ENCODE results near the gene FAM135A.
"Not testable (repeated sequence)": the region's sequence is repeated elsewhere in the genome, so short reads cannot be mapped to it uniquely, and the experiment has no call there.

FAM135A gene

GRCh38 chr6:70549327-70549726, 136.0 kb downstream of the FAM135A start:
- no peak for DNase-seq

- DNase-seq = no peak
Measured at GRCh38 chr6:70551566-70551965, 138.3 kb downstream of the FAM135A start.

DNA sequence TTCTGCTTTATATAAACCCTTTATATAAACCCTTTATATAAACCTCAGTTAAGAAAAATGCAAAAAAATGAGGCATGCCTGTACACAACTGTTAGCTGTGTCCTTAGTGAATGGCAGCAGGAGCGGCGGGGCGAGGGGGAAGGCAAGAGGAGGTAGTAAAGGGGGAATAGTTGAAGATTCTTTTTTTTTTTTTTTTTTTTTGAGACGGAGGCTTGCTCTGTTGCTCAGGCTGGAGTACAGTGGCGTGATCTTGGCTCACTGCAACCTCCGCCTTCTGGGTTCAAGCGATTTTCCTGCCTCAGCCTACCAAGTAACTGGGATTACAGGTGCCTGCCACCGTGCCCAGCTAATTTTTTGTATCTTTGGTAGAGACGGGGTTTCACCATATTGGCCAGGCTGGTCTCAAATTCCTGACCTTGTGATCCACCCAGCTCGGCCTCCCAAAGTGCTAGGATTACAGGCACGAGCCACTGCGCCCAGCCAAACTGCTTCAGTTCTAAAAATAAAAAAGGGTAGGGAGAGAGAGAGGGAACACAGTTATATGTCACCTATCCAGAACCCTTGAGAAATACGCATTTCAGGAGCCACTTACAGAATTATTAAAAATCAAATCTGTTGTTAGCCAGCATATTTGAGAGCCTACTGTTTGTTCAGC, 139.1 kb downstream of the FAM135A start:
- DNase-seq = not testable (repeated sequence)

DNA sequence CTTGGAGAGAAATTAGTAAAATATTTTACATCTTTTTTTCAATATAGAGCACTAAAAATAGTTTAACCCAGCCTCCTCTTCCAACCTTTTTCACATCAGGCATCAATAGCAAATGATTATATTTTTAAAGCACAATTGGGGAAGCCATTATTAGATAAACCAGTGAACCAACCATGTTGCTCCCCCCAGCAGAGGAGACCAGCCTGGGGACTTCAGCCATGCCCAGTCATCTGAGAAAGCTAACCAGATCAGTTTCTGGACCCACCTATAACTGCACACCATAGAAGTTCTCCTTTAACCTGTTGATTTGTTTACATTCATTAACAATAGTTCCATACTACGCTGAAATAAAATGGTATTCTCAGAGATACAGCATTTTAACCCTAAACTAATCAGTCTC, 139.7 kb downstream of the FAM135A start:
- no peak for DNase-seq

GRCh38 chr6:70557998-70558397, 144.7 kb downstream of the FAM135A start:
- no peak for DNase-seq

DNA sequence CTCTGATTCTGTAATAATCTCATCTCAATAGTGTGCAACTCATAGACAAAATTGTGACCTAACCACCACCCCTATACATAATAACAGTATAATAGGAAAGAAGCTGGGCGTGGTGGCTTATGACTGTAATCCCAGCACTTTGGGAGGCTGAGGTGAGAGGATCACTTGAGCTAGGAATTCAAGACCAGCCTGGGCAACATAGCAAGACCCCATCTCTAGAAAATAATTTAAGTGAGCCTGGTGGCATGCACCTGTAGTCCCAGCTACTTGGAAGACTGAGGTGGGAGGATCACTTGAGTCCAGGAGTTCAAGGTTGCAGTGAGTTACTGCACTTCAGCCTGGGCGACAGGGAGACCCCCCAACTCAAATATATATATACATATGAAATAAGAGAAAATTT, 149.1 kb downstream of the FAM135A start:
- DNase-seq = not testable (repeated sequence)

DNA sequence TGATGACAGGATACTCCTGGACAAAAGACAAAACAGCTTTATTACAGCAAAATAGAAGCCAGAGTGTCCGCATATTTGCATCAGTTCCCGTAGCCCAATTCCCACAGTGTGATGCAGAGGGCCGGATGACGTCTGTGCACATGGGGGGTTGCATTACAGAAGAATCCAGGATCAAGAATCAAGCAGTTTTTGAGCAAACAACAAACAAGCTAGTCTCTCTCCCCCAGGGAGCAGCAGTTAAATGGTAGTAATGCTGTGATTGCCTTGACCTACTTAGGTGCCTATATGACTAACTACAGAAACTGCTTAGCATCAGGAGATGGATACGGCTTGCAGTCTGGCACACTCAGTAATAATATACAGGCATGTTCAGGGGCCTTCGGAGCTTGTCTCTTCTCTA, 150.2 kb downstream of the FAM135A start:
- no peak for DNase-seq

DNA sequence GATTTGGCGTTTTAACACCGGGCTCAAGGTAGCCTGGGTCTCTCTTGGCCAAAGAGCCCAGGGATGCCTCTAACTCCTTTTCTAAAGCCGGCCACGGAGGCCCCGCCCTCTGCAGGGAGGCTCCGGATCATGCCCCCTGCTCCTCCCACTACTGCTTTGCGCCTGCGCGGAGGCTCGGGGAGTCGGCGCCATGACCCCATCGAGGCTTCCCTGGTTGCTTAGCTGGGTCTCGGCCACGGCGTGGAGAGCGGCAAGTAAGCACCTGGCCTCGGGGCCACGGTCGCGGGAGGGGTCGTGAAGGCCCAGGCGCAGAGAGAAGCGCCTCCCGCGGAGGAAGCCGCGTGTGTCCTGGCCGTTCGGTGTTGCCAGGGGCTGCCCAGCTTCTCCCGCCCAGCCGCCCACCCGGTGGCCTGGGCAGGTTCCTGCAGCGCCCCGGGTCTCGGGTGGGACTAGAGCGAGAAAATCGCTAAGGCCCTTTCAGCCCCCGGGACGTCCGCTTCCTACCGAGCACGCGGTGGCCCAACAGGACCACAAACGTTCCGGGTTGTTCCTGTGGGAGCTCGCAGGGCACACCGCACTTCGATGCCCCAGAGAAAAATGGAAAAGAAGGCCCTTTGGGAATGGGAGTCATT, 153.6 kb downstream of the FAM135A start, which contains the start of gene SDHAF4:
TSS of gene SDHAF4 (plus strand) at position 180 of the 632 bp plus-strand sequence. CDS start at position 191, 11 bp downstream.
- DNase-seq = peak; percentile 92 to 94

DNA sequence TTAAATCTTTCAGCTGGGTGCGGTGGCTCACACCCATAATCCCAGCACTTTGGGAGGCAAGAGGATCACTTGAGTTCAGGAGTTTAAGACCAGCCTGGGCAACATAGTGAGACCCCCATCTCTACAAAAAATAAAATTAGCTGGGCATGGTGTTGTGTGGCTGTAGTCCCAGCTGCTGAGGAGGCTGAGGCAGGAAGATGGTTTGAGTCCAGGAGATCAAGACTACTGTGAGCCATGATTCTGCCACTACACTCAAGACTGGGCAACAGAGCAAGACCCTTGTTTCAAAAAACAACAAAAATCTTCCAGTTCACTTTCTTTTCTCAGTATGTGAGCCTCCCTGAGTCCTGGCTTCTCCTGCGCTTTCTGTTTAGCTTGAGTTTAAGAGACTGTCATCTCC, 161.3 kb downstream of the FAM135A start:
- DNase-seq = no peak

DNA sequence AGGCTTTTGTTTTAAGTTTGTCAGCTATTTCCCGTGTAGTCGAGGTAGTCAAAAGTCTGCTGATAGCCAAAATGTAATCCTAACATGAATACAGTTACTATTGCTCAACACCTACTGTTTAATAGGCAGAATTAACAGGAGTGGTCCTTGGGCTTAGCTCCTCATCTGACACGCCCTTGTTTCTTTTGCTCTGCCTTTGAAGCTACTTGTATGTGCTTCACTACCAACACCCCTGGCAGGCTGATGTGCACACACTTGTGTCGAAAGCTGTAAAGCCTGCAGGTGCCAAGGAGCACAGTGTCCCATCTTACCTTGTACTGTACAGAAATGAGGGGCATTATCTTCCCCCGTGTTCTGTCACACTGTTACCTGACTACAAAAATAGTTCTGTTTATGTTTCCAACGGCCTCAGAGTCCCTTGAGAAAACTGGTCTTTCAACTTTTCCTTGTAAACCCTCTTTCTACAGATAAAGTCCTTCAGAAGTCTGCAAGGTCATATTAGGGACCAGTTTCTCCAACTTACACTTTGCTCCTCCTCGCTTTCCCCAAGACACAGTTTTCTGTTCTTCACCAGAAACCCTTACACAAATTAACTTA, 162.7 kb downstream of the FAM135A start:
- no peak for DNase-seq

- DNase-seq = no peak
Measured at GRCh38 chr6:70586114-70586513, 172.8 kb downstream of the FAM135A start.

DNA sequence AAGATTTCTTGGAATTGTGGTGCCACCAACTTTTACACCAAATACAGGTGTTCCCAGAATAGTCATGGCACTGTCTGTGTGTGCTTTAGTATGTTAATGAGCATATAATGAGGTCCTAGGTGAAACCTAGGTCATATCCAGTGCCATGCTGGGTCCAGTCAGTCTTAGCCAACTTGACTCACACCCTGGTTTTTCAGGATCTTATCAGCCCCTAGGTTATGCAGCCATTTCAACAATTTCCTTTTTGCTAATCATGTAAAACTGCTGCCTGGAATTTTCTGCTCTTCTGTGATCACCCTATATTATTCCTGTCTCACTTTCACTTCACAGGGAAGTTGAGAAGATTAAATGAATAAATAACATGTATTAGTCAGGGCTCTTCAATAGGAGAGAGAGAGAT, 177.1 kb downstream of the FAM135A start:
- DNase-seq = no peak

GRCh38 chr6:70592391-70593117, 179.2 kb downstream of the FAM135A start:
- DNase-seq = no peak

DNA sequence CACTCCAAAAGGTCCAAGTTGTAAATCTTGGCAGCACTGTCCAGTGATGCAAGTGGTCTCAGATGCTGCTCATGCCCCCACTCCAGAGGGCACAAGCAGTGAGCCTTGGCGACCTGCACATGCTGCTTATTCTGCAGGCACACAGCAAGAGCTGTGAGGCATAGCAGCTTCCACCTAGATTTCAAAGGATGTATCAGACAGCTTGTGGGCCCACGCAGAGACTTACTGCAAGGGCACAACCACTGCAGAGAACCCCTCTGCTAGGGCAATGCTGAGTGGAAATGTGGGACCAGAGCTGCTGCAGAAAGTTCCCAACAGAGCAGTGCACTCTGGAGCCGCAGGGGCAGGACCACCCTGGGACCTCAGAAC, 179.8 kb downstream of the FAM135A start:
- no peak for DNase-seq

DNA sequence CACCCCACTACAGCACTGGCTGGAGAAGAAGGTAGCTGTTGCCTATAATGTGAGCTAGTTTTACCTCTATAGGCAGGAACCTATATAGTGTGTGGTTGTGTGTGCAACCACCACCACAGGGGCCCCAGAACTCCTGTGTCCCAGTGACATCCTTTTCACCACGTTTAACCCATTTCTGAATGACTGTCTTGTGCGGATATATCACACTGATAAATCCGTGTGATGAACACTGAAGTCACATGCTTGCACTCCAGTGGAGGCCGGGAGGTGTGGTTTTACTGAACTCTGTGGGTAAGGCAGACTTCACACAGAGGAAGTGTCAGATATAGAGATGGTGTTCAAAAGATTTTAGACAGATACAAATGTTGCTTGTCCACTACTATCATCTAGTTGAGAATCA, 185.9 kb downstream of the FAM135A start:
- DNase-seq = no peak

- DNase-seq = no peak
Measured at GRCh38 chr6:70601014-70601413, 187.7 kb downstream of the FAM135A start.

DNA sequence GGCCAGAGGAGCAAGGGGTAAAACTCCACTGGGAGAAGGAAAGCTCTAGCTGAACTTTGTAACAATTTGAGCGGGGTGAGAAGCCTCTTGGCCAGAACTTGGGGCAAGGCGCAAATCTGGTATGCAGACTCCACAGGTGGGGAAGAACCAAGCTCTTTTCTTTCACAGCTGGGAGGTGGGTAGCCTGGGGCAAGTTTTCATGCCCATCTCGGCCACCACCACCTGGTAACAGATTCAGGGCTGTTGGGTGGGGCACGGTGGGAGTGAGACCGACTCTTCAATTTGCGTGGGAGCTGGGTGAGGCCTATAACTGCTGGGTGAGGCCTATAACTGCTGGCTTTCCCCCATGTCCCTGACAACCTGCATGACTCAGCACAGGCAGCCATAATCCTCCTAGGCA, 190.9 kb downstream of the FAM135A start:
- DNase-seq = no peak

DNA sequence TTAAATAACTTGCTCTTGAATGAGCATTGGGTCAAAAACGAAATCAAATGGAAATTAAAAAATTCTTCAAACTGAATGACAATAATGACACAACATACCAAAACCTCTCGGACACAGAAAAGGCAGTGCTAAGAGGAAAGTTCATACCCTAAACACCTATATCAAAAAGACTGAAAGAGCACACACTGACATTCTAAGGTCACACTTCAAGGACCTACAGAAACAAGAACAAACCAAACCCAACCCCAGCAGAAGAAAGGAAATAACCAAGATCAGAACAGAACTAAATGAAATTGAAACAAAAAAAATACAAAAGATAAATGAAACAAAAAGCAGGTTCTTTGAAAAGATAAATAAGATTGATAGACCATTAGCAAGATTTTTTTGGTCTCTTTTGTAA, 194.1 kb downstream of the FAM135A start:
- not testable (repeated sequence) for DNase-seq

DNA sequence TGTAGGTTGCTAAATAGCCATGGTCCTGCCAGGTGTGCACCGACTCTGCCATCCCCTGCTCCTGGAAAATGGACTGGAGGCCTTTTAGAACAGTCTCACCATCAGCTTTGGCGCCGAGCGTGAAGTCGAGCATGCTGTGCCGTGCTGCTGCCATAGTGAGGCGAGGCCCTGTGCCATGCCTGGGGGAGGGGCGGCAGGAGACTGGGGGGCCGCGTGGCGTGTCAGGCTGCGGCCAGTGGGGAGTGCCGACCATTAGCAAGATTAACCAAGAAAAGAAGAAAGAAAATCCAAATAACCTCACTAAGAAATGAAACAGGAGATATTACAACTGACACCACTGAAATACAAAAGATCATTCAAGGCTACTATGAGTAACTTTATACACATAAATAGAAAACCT, 195.9 kb downstream of the FAM135A start:
- DNase-seq = not testable (repeated sequence)

All from stimulated activated CD4-positive, alpha-beta T cell treated with anti-CD3 and anti-CD28 coated beads, Interleukin-4, amount 100 ng/mL, for 4 hours (primary cell).